AG08395 (cell line): ENCODE data around the gene BOD1L1.
"Not testable (repeated sequence)": the region's sequence is repeated elsewhere in the genome, so short reads cannot be mapped to it uniquely, and the experiment has no call there.

Source experiments
- DNase-seq: peaks from one replicate; pipeline ENCODE4 v3.0.0; 2012; ENCODE audit warnings: mixed read lengths, low spot score

BOD1L1 gene

GRCh38 chr4:13618212-13618806, 9.2 kb downstream of the BOD1L1 start:
- no peak for DNase-seq

- DNase-seq, result no peak
These were observed 9.7 kb downstream of the BOD1L1 start for GRCh38 chr4:13617801-13618200.

GRCh38 chr4:13616597-13616996, 10.9 kb downstream of the BOD1L1 start:
- no peak for DNase-seq

DNA sequence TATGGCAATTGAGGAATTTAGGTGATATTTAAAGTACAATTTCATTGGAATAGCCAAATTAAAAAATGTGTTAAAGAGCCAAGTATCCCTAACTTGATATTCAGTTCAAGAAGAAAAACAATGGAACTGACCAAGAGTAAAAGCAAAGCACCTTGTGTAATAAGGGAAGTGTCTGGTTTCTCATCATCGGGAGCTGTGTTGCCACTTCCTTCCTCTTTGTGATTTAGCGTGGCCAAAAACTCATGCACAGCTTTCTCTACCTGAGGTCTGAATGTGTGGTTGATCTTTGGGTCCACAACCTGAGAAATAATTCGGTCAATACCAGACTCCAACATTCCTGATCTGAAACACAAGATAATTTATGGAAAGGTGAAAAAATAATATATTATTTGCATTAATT, 12.4 kb downstream of the BOD1L1 start:
- DNase-seq, result no peak

GRCh38 chr4:13612569-13612968, 15.0 kb downstream of the BOD1L1 start:
- DNase-seq, result no peak

DNA sequence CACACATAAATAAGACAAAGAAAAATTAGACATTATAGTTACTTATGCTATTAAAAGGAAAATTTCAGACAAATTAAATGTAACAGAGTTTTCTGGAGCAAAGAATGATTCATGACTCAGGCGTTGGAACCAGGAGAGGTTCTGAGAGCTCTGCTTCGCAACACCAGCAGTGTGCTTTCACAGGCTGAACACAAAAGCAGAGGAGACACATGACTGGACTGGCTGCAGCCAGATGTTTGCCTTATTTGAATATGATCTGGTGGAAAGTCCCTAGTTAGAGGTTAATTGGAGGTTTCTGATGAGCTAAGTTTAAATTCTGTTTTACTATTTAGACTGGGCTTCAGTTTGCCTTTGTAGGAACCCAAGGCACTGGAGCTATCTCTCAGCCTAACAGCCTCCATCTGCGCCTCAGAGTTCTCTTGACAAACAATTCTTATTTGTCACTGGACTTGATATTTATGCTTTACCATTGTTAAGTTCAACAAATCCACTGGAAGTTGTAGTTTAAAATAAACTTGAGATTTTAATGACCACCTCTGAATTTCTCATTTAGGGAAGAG, 16.2 kb downstream of the BOD1L1 start:
- no peak for DNase-seq

GRCh38 chr4:13605330-13605729, 22.2 kb downstream of the BOD1L1 start:
- DNase-seq, result no peak

- DNase-seq, result no peak
These were observed 25.7 kb downstream of the BOD1L1 start for GRCh38 chr4:13601848-13602247.

DNA sequence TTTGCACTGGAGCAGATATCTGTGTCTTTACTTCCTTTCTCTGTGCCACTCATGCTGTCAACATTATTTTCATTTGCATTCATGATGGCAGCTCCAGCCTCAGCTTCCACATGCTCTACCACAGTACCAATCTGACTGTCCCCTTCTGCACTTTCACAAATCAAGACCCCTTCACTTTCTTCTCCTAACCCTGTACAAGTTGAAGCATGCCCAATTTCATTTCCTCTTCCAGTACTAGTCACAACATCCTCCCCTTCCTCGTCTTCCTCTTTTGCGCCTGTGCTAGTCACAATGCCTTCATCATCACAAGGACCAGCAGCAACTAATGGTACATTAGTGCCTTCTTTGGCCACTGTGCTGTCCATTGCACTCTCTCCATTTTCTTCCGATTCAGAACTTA, 26.5 kb downstream of the BOD1L1 start:
- no peak for DNase-seq

GRCh38 chr4:13599159-13599558, 28.4 kb downstream of the BOD1L1 start:
- no peak for DNase-seq

- DNase-seq, result peak; percentile 10
These were observed 29.9 kb downstream of the BOD1L1 start for GRCh38 chr4:13597604-13598003.

GRCh38 chr4:13597141-13597540, 30.4 kb downstream of the BOD1L1 start:
- DNase-seq, result no peak

- no peak for DNase-seq
These were observed 35.3 kb downstream of the BOD1L1 start for GRCh38 chr4:13592220-13592619.

DNA sequence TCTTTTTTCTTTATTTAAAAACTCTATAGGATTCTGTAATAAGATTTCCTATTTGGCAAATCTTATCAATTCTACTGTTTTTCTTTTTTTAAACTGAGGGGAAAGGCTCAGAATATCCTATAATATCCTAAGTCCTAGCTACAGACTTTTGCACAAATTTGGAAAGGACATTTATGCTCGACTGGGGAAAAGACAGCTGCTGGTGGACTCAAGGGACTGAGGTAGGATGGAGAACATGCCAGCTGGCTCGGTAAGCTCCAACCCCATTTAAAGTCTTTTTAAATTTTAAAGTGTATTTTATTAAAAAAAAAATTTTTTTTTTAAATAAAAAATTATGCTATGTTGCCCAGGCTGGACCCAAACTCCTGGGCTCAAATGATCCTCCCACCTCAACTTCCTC, 36.8 kb downstream of the BOD1L1 start:
- no peak for DNase-seq

GRCh38 chr4:13588954-13589353, 38.6 kb downstream of the BOD1L1 start:
- no peak for DNase-seq

DNA sequence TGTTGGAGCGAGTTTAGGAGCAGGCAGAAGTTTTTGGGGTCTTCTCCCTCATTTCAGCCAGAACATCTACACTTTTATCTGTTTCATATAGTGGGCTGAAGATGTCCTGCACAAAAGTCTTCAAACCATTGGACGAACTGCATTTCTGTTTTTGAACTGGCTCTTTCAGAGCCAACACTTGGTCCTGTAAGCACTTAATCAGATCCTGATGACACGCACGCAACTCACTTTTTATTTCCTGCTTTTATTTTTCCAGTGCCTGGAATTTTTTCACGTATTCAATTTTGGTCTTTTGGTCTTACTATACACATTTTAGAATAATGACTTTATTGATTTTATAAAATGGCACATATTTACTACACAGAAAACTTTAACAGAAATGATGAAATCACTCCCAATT, 43.0 kb downstream of the BOD1L1 start:
- DNase-seq, result no peak

GRCh38 chr4:13580036-13580435, 47.5 kb downstream of the BOD1L1 start:
- DNase-seq, result no peak

DNA sequence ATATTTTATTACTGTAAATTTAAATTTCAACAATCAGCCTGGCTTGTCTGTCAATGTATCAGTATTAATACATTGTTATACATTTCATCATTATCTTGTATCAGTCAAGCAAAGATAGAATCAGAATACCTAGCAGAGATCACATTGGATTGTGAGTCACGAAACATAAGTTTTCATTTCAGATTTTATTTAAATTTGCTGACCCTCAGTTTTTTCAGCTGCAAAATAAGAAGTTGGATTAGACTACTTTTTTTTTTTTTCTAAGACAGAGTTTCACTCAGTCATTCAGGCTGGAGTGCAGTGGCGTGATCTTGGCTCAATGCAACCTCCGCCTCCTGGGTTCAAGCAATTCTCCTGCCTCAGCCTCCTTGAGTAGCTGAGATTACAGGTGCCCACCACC, 49.9 kb downstream of the BOD1L1 start:
- no peak for DNase-seq

DNA sequence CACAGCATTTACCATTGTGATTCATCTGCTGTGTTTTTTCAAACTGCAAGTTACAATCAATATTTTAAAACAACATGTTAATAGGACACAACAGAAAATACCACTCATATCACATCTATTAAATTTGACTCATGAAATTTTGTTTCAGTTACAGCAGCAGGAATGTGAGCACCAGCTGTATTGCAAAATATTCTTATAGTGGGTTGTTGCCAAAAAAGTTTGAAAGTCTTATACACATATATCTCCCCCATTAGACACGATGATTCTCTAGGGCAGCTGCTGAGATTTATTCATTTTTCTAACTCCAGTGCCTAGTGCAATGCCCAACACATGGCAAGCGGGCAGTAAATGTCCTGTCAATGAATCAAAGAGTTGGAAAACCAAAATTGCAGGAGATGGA, 56.6 kb downstream of the BOD1L1 start:
- DNase-seq, result no peak

GRCh38 chr4:13567125-13567524, 60.4 kb downstream of the BOD1L1 start:
- no peak for DNase-seq

- DNase-seq, result no peak
These were observed 64.6 kb downstream of the BOD1L1 start for GRCh38 chr4:13562876-13563275.

DNA sequence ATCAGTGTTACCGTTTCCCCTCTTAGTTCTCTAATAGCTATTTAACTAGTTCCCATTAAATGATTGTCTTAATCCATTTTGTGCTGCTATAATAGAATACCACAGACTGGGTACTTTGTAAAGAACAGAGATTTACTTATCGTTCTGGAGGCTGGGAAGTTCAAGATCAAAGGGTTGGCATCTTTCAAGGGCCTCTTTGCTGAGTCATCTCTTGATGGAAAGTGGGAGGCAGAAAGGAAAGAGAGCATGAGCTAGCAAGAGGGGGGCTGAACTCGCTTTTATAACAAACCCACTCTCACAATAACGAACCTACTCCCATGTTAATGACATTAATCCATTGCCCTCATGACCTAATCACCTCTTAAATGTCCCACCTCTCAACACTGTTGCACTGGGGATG, 65.9 kb downstream of the BOD1L1 start:
- DNase-seq, result no peak

- not testable (repeated sequence) for DNase-seq
These were observed 67.4 kb downstream of the BOD1L1 start for GRCh38 chr4:13560111-13560510.

DNA sequence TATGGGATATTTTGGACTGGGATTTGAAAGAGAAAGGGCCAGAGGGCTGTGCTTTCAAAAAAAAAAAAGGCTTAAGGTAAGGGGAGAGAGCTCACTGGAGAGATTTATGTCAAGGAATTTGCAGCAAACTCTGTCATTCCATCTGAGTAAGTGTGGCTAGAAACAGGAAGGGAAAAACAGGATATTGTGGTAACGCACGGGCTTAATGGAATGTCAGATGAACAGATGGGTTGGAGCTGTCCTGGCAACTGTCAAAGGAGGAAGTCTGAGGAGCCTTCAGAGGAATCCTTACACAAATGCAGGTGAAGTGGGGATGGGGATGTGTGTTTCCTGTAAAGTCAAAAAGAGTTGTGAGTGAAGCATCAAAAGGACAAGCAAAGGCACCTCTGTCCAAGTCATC, 68.1 kb downstream of the BOD1L1 start:
- peak; percentile 74 for DNase-seq
